Measurements from ENCODE around the gene CENPS.
A peak's percentile ranks its signal among the peaks of the same experiment; 100 is the strongest.
"Not testable (repeated sequence)": the region's sequence is repeated elsewhere in the genome, so short reads cannot be mapped to it uniquely, and the experiment has no call there.

Gene CENPS

GRCh38 chr1:10451287-10451686, 21.1 kb downstream of the CENPS start:
- peak in 1 of 2 experiments; percentile 47 for DNase-seq (ENCODE audit: low read depth in 2 of 2)

- no peak for DNase-seq (ENCODE audit: low read depth in 2 of 2)
Observed at GRCh38 chr1:10456048-10456447, 25.8 kb downstream of the CENPS start.

- no peak for DNase-seq (ENCODE audit: low read depth in 2 of 2)
Observed at GRCh38 chr1:10456661-10457060, 26.4 kb downstream of the CENPS start.

DNA sequence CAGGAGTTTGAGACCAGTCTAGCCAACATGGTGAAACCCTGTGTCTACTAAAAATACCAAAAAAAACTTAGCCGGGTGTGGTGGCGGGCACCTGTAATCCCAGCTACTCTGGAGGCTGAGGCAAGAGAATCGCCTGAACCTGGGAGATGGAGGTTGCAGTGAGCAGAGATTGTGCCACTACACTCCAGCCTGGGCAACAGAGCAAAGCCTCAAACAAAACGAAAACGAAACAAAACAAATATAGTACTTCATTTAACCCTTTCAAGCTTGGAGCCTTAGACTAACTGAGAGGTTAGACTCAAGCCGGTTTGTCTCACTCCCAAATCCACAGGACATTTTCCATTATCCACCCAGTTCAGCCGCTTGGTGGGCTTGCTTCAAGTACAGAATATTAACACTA, 27.2 kb downstream of the CENPS start:
- not testable (repeated sequence) for DNase-seq (ENCODE audit: low read depth in 2 of 2)

DNA sequence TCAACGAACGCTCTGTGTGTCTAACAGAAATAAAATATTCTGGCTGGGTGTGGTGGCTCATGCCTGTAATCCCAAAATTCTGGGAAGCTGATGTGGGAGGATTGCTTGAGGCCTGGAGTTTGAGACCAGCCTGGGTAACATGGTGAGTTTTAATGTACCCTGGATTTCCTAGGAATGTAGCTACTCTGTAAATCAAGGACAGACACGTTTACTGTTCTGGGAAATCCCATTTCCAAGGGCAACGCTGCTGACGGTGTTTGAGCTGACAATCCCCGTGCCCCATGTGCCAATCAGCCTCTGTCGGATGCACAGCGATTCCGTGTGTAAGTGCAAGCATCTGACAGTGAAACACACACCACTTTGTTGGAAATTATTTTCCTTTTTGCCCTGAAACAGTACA, 27.6 kb downstream of the CENPS start:
- no peak for DNase-seq (ENCODE audit: low read depth in 2 of 2)

DNA sequence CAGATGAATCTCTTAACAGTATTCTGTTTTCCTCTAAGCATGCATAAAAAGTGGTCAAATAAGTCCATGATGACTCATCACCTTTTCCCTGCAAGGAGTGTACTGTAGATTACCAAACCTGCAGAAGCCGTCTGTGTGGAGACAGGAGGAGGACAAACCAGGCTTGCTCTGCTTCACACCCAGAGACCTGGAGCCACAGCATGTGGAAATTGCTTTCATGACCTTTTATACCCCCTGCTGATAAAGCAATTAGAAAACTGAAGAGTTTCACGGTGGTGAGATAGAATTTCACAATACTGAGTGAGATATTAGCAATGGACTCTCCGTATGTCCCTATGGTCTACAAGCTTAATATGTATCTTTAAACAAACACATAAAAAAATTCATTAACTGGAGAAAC, 29.0 kb downstream of the CENPS start:
- peak; percentile 38 to 46 for DNase-seq (ENCODE audit: low read depth in 2 of 2)

- DNase-seq (ENCODE audit: low read depth in 2 of 2) = no peak
Observed at GRCh38 chr1:10467078-10467477, 36.8 kb downstream of the CENPS start.

DNA sequence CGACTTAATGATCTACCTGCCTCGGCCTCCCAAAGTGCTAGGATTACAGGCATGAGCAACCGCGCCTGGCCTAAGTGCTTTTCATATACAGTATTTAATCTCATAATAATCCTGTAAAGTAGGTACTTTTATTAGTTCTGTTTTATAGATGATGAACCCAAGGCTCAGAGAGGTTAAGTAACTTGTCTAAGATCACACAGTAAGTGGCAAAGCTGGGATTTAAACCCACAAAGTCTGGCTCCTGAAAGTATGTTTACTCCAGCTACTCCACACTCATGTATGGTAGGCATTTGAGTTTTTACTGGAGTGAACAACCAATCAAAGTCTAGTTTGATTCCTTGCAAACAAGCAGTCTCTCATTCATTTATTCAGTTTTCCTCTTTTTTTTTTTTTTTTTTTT, 39.8 kb downstream of the CENPS start:
- no peak for DNase-seq (ENCODE audit: low read depth in 2 of 2)

- no peak for DNase-seq (ENCODE audit: low read depth in 2 of 2)
Observed at GRCh38 chr1:10471411-10472219, 41.4 kb downstream of the CENPS start.

- peak; percentile 85 to 86 for DNase-seq (ENCODE audit: low read depth in 2 of 2)
Observed at GRCh38 chr1:10472220-10473144, 42.2 kb downstream of the CENPS start, which contains the start of gene DFFA. DFFA (minus strand) TSS chr1:10472529; CDS start chr1:10472458, 71 bp downstream.

DNA sequence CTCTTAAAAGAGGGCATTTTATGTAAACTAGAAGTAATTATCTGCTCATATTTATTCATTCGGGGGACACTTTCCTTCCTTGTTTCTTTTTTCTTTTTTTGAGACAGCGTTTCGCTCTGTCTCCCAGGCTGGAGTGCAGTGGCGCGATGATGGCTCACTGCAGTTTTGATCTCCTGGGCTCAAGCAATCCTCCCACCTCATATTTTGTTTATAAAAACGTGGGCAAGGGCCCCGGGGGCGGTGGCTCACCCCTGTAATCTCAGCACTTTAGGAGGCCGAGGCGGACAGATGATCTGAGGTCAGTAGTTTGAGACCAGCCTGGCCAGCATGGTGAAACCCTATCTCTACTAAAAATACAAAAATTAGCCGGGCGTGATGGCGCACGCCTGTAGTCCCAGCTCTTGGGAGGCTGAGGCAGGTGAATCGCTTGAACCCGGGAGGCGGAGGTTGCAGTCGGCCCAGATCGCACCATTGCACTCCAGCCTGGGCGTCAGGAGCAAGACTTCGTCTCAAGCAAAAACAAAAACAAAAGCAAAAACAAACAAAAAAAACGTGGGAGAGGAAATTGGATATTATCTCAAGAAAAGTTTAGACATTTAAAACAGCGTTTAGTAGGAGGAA, 43.0 kb downstream of the CENPS start:
- no peak for DNase-seq (ENCODE audit: low read depth in 2 of 2)

DNA sequence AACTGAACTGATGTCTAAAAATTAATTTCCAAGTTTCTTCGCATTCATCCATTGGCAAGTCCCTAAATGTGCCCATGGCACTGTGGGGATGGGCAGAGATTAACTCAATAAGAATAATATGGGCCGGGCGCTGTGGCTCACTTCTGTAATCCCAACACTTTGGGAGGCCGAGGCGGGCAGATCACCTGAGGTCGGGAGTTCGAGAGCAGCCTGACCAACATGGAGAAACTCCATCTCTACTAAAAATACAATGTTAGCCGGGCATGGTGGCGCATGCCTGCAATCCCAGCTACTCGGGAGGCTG, 44.0 kb downstream of the CENPS start:
- DNase-seq (ENCODE audit: low read depth in 2 of 2) = not testable (repeated sequence)

DNA sequence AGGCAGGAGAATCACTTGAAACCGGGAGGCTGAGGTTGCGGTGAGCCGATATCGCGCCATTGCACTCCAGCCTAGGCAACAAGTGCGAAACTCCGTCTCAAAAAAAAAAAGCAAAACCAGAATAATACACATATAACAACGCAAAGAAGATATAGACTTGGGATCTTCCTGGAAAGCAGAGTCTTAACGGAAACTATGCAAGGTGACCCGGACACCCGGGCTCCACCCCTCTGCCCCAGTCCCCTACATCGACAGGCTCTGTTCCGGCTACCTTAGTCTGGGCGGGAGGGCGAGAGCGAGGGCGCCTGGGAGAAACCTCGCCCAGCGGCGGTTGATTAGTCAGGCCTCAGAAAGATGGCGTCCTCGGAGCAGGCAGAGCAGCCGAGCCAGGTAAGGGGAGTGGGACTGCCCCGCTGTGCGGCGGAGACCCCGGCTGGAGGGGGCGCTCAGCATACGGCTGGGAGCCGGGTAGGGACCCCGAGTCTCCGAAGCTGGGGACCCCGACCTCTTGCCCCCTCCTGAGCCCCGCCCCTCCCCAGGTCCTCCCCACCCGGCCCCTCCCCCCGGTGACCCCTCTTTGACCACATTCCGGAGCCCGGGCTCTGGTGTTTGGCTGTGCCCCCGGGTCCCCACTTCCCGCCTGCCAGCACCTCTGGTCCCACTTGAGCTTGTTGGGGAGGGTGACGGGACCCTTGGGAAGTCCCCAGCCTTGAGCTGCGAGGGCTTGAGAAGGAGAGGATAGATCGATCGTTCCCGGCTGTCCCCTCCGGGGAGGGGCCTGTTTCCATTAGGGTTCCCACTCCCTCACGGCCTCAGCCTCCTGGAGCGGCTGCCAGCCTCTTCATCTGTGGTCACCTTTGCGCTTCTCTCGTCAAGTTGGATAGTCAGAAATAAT, 44.6 kb downstream of the CENPS start, which contains the start of gene PEX14:
Gene PEX14, plus strand, starts transcription at position 338 of the 895 bp plus-strand sequence. Its CDS starts 17 bp downstream, at position 355.
- DNase-seq (ENCODE audit: low read depth in 2 of 2) = peak; percentile 48 to 54

- no peak for DNase-seq (ENCODE audit: low read depth in 2 of 2)
Observed at GRCh38 chr1:10475510-10475909, 45.3 kb downstream of the CENPS start.

- no peak for DNase-seq (ENCODE audit: low read depth in 2 of 2)
Observed at GRCh38 chr1:10479296-10479695, 49.1 kb downstream of the CENPS start.

DNA sequence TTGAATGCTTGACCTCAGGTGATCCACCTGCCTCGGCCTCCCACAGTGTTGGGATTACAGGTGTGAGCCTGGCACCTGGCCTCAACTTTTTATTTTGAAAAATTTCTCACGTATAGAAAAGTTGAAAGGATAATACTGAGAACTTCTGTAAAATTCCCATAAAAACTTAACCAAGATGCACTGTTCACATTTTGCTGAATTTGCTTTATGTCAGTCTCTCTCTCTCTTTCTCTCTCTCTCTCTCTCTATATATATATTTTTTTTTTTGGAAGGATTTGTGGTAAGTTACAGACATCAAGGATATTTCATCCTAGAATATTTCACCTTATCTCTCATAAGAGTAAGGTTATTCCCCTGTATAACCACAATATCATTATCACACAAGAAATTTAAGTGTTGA, 50.4 kb downstream of the CENPS start:
- DNase-seq (ENCODE audit: low read depth in 2 of 2) = no peak

DNA sequence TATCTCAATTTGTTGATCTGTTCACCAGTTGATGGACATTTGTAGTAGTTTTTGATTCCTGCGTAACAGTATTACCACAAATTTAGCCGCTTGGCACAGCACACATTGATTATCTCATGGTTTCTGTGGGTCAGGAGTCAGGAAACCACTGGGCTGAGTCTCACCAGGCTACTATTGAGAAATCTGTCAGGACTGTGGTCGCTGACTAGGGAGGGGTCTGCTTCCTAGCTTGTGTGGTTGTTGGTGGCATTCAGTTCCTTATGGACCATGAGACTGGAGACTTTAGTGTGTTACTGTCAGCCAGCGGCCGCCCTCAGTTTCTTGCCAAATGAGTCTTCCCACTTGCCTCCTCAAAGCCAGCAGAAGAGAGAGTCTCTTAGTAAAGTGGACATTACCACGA, 54.3 kb downstream of the CENPS start:
- DNase-seq (ENCODE audit: low read depth in 2 of 2) = no peak

DNA sequence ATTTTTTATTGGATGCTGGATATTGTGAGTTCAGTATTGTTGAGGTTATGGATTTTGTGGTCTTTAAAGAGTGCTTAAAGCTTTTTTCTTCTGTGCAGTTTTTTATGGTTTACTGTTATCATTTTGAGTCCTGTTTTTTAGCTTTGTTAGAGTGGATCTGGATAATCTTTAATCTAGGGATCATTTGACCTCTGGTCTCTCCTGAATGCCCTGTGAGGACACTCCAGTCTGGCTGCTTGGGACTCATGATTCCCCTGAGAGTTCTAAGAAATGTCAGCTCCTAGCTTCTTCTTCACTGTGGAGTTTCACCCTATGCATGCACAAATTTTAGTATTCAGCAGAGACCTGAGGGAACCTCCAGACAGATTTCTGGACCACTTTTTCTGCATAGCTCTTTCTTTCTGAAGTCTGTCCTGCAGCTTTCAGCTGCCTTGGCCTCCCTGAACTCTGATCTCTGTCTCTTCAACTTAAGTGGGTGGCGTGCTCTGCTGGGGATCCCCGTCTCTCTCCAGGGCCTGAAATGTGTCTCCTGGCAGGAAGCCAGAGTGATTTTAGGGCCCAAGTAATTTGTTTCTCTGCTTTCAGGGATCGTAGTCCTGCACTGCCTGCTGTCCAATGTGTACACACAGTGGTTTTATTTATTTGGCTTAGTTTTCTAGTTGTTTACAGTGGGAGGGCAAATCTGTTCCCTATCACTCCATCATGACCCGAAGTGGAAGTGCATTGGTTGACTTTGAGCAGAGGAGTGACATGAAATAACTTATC, 59.2 kb downstream of the CENPS start:
- DNase-seq (ENCODE audit: low read depth in 2 of 2) = no peak

GRCh38 chr1:10490286-10490970, 60.2 kb downstream of the CENPS start:
- no peak for DNase-seq (ENCODE audit: low read depth in 2 of 2)
